Measurements from ENCODE around the gene ARRDC2. TPM values are rescaled to one million over a fixed set of nuclear protein-coding genes. Genes with fewer than 3 reads are reported as not detected.

Gene ARRDC2
- total and polyA plus RNA-seq, 4 donors, result 19.4 to 62.2 (median 48.8) TPM

DNA sequence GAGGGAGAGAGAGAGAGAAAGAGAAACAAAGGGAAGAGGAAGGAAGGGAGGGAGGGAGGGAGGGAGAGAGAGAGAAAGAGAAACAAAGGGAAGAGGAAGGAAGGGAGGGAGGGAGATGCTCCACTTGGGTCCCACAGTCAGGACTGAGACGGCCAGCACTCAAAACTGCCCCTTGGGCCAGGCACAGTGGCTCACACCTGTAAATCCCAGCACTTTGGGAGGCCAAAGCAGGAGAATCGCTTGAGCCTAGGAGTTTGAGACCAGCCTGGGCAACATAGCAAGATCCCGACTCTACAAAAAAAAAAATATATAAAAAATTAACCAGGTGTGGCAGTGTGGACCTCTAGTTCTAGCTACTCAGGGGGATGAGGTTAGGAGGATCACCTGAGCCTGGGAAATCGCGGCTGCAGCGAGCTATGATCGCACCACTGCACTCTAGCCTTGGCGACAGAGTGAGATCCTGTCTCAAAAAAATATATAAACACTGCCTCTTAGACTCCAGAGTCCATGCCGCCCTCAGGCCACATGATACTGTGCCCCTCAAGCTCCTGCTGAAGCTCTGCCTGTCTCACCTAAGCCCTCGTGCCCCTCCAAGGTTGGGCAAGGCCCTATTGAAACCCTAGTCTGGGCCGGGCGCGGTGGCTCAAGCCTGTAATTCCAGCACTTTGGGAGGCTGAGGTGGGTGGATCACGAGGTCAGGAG is 8.4 kb downstream of the ARRDC2 start:
- Histone ChIP-seq H3K4me1 (ENCODE audit: control insufficient read depth in 5 of 5, insufficient read depth in 5 of 5, low read length in 5 of 5) (peaks cover 0 to 18% (median 5%) of the 10 kb centered on the region in 5 donors), H3K27ac (ENCODE audit: low read depth in 1 of 2, low read length in 1 of 2) (peak overlapping the region; percentile 34 to 65), H3K36me3 (ENCODE audit: control insufficient read depth in 4 of 4, insufficient read depth in 4 of 4, low read length in 4 of 4) (peaks cover 0 to 29% (median 0%) of the 10 kb centered on the region in 4 donors), H3K27me3 (ENCODE audit: control insufficient read depth in 3 of 3, insufficient read depth in 3 of 3, low read length in 2 of 3) (no peaks in the 10 kb centered on the region), H3K4me3 (no peak overlapping the region), H3K9ac (ENCODE audit: insufficient read depth in 1 of 2, low read length in 2 of 2) (no peak overlapping the region), H3K9me3 (ENCODE audit: control insufficient read depth in 4 of 4, insufficient read depth in 3 of 4, low read length in 3 of 4) (no peaks in the 10 kb centered on the region)
- TF ChIP-seq, protein P1, sequence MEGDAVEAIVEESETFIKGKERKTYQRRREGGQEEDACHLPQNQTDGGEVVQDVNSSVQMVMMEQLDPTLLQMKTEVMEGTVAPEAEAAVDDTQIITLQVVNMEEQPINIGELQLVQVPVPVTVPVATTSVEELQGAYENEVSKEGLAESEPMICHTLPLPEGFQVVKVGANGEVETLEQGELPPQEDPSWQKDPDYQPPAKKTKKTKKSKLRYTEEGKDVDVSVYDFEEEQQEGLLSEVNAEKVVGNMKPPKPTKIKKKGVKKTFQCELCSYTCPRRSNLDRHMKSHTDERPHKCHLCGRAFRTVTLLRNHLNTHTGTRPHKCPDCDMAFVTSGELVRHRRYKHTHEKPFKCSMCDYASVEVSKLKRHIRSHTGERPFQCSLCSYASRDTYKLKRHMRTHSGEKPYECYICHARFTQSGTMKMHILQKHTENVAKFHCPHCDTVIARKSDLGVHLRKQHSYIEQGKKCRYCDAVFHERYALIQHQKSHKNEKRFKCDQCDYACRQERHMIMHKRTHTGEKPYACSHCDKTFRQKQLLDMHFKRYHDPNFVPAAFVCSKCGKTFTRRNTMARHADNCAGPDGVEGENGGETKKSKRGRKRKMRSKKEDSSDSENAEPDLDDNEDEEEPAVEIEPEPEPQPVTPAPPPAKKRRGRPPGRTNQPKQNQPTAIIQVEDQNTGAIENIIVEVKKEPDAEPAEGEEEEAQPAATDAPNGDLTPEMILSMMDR (IDR thresholded peaks at IDR 0.05; ENCODE audit: control extremely low read depth, extremely low read depth), result no peak
- DNase-seq (no peak), ATAC-seq (ENCODE audit: insufficient read depth, low FRiP score) (no peak)
- WGBS, 2 donors, result 82 to 86% methylated on average over 14 of the region's 14 CpGs

DNA sequence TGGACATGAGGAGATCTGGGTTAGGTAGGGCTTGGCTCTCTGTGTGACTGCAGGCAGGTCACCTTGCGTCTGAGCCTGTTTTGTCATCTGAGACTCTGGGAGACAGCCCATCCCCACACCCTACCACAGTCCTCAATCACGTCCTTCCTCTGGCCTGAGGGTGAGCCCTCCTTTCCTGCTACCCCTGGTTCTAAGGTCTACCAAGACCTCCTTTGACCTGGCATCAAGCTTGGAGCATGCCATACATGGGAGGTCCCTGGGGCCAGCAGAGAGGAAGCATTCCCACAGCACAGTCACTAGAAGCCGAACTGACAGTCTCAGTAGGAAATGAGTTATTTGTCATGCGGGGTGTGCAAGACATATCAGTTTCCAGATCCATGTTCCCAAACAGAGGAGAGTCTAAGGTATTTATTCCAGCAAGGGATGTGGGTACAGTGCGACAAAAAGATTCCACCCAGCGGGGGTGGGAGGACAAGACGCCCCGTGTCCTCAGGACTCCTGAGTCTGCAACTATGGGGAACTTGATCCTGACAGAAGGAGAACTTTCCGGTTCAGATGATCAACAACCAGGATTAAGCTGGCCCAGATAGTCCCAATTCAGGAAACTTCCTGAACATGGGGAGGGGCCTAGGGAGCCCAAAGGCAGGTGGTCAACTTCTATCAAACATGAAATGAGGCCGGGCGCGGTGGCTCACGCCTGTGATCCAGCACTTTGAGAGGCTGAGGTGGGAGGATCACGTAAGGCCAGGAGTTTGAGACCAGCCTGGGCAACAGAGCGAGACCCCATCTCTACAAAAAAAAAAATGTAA is 9.5 kb downstream of the ARRDC2 start:
- ATAC-seq (ENCODE audit: insufficient read depth, low FRiP score) (no peak), DNase-seq (peak in 1 of 3 donors; percentile 35)
- TF ChIP-seq, protein P1 (IDR thresholded peaks at IDR 0.05; ENCODE audit: control extremely low read depth, extremely low read depth), result no peak
- Histone ChIP-seq H3K9ac (ENCODE audit: insufficient read depth in 1 of 2, low read length in 2 of 2) (no peak overlapping the region), H3K27ac (ENCODE audit: low read depth in 1 of 2, low read length in 1 of 2) (peak overlapping the region; percentile 72 to 78), H3K27me3 (ENCODE audit: control insufficient read depth in 3 of 3, insufficient read depth in 3 of 3, low read length in 2 of 3) (no peaks in the 10 kb centered on the region), H3K9me3 (ENCODE audit: control insufficient read depth in 4 of 4, insufficient read depth in 3 of 4, low read length in 3 of 4) (no peaks in the 10 kb centered on the region), H3K4me1 (ENCODE audit: control insufficient read depth in 5 of 5, insufficient read depth in 5 of 5, low read length in 5 of 5) (peaks cover 0 to 23% (median 10%) of the 10 kb centered on the region in 5 donors), H3K36me3 (ENCODE audit: control insufficient read depth in 4 of 4, insufficient read depth in 4 of 4, low read length in 4 of 4) (peaks cover 0 to 25% (median 0%) of the 10 kb centered on the region in 4 donors), H3K4me3 (no peak overlapping the region)
- WGBS, 2 donors, result 47 to 55% methylated on average over 15 of the region's 15 CpGs

DNA sequence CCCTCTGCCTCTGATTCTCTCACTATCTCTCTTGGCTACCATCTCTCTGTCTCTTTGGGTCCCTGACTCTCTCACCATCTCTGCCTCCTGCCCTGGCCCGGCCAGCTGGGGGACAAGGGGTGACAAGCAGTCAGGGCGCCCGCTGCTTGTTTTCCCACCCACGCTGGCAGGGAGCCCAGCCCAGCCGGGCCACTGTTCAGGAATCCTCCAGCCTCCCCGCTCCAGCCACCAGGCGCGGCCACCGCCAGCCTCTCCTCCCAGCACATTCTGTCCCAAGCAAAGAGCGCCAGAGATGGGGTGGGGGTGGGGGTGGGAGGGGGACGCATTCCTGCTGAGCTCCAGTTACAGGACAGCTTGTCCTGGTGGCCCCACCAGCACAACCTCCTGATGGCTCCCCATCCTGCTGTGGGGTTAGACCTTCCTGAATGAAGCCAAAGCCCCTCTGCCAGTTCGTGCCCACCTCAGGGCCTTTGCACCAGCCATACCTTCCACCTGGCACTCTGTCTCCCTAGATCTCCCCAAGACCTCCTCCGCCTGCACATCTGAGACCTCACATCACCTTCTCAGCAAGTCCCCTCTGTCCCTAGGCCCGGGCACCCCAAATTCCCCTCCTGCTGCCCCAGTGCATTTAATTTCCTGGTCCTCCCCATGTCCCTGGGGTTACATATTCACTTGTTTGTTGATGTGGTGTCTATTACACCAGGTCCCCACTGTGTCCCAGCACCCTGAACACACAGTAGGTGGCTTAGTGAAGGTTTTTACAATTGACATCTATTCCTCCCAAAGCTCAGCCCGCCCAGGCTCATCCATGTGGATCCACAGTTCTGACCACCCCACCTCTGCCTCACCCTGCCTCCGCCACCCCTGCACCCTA is 12.5 kb downstream of the ARRDC2 start:
- ATAC-seq (ENCODE audit: insufficient read depth, low FRiP score), result no peak

More for the DNA sequence above, 12.5 kb downstream of the ARRDC2 start:
- H3K9me3 ChIP-seq (ENCODE audit: control insufficient read depth in 4 of 4, insufficient read depth in 3 of 4, low read length in 3 of 4), result no peaks in the 10 kb centered on the region
- no peak overlapping the region for H3K9ac ChIP-seq (ENCODE audit: insufficient read depth in 1 of 2, low read length in 2 of 2)
- peaks cover 0 to 33% (median 10%) of the 10 kb centered on the region in 5 donors for H3K4me1 ChIP-seq (ENCODE audit: control insufficient read depth in 5 of 5, insufficient read depth in 5 of 5, low read length in 5 of 5)
- no peaks in the 10 kb centered on the region for H3K27me3 ChIP-seq (ENCODE audit: control insufficient read depth in 3 of 3, insufficient read depth in 3 of 3, low read length in 2 of 3)
- peak; percentile 81 to 88 (median 86) for DNase-seq
- 39 to 50% methylated on average over 14 to 16 of the region's 16 CpGs for WGBS, 2 donors
- peak overlapping the region; percentile 76 to 85 for H3K27ac ChIP-seq (ENCODE audit: low read depth in 1 of 2, low read length in 1 of 2)
- peaks cover 0 to 4% (median 0%) of the 10 kb centered on the region in 4 donors for H3K36me3 ChIP-seq (ENCODE audit: control insufficient read depth in 4 of 4, insufficient read depth in 4 of 4, low read length in 4 of 4)
- TF ChIP-seq, protein P1 (IDR thresholded peaks at IDR 0.05; ENCODE audit: control extremely low read depth, extremely low read depth), result no peak
- H3K4me3 ChIP-seq, result no peak overlapping the region
